HUES64 (cell line): ENCODE measurements around the gene TSBP1.

Source experiments
- H3K27ac ChIP-seq: 2 replicates; pipeline ENCODE4 v1.7.0; 2013; ENCODE audit warnings: low read depth, low read length, inconsistent platforms
- H3K27me3 ChIP-seq: 2 replicates; pipeline ENCODE4 v1.6.1; 2013; ENCODE audit warnings: mild to moderate bottlenecking, low read length; ENCODE audit not compliant: insufficient read depth
- H3K36me3 ChIP-seq: 2 replicates; pipeline ENCODE4 v1.6.1; 2013; ENCODE audit warnings: mild to moderate bottlenecking, low read length; ENCODE audit not compliant: insufficient read depth
- H3K4me1 ChIP-seq: 2 replicates; pipeline ENCODE4 v1.6.1; 2013; ENCODE audit warnings: mild to moderate bottlenecking, low read length, moderate library complexity; ENCODE audit not compliant: insufficient read depth
- H3K4me3 ChIP-seq: 2 replicates; pipeline ENCODE4 v1.5.1; 2013; ENCODE audit warnings: mild to moderate bottlenecking, low read length, moderate library complexity
- H3K9ac ChIP-seq: 2 replicates; pipeline ENCODE4 v1.6.1; 2013; ENCODE audit warnings: mild to moderate bottlenecking, low read depth, low read length
- H3K9me3 ChIP-seq: 2 replicates; pipeline ENCODE4 v1.6.1; 2013; ENCODE audit warnings: low read depth, low read length; ENCODE audit not compliant: insufficient read depth
- WGBS: fragments of 150-250, 120-280 bp; methylation state at CpG from one replicate; pipeline ENCODE4 v1.1.7; 2013; ENCODE audit warnings: missing lambda C conversion rate; 5-methylcytosine and 5-hydroxymethylcytosine counted together

TSBP1 gene

DNA sequence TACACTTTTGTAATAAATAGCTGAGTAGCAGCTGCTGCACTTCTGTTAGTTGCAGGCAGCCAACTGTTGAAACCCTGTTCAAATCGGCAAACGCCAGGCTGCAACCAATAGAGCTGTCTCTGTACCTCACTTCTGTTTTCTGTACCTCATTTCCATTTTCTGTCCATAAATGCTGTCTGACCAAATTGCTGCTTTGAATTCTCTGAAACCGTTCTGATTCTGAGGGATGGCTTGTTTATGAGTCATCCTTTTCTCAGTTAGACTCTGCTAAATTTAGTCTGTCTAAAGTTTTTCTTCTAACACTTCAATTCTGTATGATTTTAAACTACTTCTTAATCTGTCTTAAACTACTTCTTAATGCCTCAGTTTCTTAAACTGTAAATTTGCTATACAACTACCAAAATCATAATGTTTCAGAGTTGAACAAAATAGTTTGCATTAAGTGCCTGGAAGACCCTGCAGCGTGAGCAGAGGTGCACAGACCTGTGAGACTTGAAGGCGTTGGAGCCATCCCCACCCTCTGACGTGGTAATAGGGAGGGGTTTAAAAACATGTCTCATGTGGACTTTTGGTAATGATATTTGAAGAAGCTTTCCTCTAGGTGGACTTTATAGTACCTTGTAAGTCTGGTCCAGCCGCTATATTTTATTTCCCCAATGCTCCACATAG, 25.7 kb upstream of the TSBP1 start:
- Histone ChIP-seq H3K9me3 (no peaks in the 10 kb centered on the region), H3K36me3 (no peaks in the 10 kb centered on the region), H3K4me3 (no peak overlapping the region), H3K27me3 (no peaks in the 10 kb centered on the region), H3K27ac (no peak overlapping the region), H3K9ac (no peak overlapping the region), H3K4me1 (no peaks in the 10 kb centered on the region)
- 80% methylated on average over 6 of the region's 7 CpGs for WGBS

DNA sequence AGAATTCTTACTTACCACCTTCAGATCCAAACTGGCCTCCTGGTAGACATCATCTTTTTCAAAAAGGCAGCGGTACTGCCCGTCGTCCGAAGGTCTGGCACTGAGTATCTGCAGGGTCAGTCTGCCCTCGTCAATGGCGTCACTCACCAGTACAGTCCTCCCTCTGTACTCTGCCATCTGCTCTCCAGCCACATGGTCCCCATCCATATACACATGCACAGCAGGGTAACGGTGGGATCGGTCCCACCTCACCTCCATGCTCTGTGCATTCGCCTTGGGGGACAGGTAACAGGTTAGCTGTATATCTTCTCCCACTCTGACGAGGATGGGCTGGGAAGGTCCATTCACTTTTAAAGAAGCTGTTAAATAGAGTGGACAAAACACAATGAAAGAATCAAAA, 24.3 kb upstream of the TSBP1 start:
- 92% methylated on average over 10 of the region's 10 CpGs for WGBS
- H3K27ac ChIP-seq, result no peak overlapping the region
- no peaks in the 10 kb centered on the region for H3K27me3 ChIP-seq
- H3K9me3 ChIP-seq, result no peaks in the 10 kb centered on the region
- no peak overlapping the region for H3K4me3 ChIP-seq
- no peaks in the 10 kb centered on the region for H3K4me1 ChIP-seq
- H3K9ac ChIP-seq, result no peak overlapping the region
- no peaks in the 10 kb centered on the region for H3K36me3 ChIP-seq

DNA sequence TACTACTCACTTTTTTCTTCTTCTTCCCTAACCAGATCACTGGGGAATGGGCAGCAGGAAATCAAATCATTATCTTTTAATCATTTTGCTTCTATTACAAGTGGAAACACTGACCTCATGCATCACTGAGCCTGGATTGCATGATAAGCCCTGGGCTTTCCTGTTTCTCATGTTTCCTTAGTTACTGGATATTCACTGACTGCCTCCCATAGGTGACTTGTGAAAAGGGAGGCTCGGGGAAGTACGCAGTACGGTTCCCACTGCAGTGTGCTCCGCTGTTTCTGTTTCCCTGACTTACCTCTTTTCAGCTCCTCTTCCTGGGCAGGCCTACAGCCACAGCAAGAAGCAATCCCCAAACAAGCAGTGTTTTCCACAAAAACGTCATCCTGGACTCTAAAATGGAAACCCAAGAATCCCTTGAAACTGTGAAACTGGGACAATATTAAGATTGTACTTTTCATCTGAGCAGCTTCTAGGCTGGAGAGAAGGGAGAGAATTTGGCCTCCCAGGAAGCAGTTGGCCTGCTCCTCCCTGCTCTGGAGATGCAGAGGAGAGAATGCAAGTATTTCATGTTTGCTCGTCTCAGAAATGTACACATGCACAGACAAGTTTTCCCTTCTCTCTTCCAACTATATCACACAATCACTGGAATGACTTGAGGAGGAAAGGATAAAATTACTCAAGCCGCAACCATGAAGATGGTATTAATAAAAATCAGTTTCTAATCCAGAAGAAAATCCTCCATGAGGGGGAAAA, 22.1 kb upstream of the TSBP1 start:
- Histone ChIP-seq H3K9me3 (no peaks in the 10 kb centered on the region), H3K4me1 (no peaks in the 10 kb centered on the region), H3K27ac (no peak overlapping the region), H3K4me3 (no peak overlapping the region), H3K27me3 (no peaks in the 10 kb centered on the region), H3K36me3 (no peaks in the 10 kb centered on the region), H3K9ac (no peak overlapping the region)
- 84% methylated on average over 5 of the region's 7 CpGs for WGBS

DNA sequence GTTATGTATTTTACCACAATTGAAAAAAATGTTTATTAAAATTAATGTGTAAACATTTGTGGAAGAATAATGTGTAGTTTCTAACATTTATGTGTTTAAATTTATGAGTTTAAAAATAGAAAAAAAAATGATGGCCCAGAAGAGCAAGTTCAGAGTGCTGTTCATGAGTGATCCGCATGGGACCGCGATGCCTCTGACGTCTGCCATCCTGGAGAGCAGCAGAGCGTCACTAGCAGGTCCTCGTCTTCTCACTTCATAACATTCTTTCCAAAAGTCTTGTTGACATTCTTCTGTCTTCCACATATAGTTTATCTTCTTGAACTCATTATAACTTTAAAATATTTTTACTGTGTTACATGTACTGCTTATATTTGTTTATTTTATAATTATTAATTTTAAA, 19.8 kb upstream of the TSBP1 start:
- 94% methylated on average over 6 of the region's 6 CpGs for WGBS
- H3K27ac ChIP-seq, result no peak overlapping the region
- H3K36me3 ChIP-seq, result no peaks in the 10 kb centered on the region
- H3K27me3 ChIP-seq, result no peaks in the 10 kb centered on the region
- H3K9me3 ChIP-seq, result no peaks in the 10 kb centered on the region
- H3K9ac ChIP-seq, result no peak overlapping the region
- H3K4me1 ChIP-seq, result no peaks in the 10 kb centered on the region
- no peak overlapping the region for H3K4me3 ChIP-seq

DNA sequence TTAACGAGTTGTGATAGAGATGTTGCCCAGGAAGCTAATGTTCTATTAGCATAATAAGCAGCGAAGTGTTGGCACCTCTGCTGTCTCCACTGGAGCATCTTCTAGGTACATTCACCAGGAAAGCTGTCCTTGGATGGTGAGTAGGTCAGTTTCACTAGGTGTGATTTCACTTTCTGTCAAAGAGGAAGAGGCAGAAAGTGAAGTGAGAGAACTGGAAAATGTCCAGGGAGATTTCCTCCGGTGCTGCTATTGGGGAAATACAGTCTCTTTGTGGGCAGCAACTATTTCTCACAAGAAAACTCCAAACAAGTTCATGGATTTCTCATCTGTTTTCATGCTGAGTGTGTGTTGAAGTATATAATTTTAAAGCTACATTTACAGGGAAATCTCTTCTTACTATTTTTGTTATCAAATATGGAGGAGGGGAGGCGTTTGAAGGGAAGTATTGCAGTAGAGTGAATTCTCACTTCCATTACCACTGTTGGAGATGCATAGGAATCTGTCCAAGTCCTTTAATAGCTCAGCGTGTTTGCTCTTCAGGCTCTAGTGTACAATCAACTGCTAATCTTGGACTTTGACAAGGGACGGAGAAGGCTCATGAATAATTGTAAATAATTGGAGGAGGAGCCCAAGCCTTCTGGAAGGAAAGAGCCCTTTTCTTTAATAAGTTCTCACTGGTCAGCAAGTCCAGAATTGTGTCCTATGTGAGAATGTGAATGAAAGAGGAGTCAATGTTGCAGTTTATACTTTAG, 16.1 kb upstream of the TSBP1 start:
- no peaks in the 10 kb centered on the region for H3K36me3 ChIP-seq
- no peaks in the 10 kb centered on the region for H3K27me3 ChIP-seq
- H3K4me1 ChIP-seq, result no peaks in the 10 kb centered on the region
- no peak overlapping the region for H3K4me3 ChIP-seq
- no peak overlapping the region for H3K27ac ChIP-seq
- 83% methylated on average over 5 of the region's 6 CpGs for WGBS
- no peaks in the 10 kb centered on the region for H3K9me3 ChIP-seq
- H3K9ac ChIP-seq, result no peak overlapping the region

DNA sequence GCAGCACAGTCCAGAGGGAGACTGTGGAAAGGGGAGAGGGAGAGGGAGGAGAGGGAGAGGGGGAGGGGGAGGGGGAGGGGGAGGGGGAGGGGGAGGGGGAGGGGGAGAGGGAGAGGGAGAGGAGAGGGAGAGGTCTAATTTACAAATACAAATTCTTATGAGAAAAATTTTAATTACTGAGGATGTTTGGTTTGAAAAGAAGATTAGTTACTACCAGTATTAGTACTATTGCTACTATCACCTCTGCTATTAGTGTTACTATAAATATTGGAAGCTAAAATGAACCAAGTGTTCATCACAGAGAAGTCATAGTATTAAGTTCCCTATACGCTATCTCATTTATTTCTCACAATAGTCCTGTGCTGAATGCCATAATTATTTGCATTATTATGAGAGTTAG, 14.3 kb upstream of the TSBP1 start:
- WGBS, result no CpG with 5 or more reads among the region's 1 CpG
- Histone ChIP-seq H3K9me3 (no peaks in the 10 kb centered on the region), H3K4me1 (no peaks in the 10 kb centered on the region), H3K9ac (no peak overlapping the region), H3K27ac (no peak overlapping the region), H3K36me3 (no peaks in the 10 kb centered on the region), H3K4me3 (no peak overlapping the region), H3K27me3 (no peaks in the 10 kb centered on the region)

DNA sequence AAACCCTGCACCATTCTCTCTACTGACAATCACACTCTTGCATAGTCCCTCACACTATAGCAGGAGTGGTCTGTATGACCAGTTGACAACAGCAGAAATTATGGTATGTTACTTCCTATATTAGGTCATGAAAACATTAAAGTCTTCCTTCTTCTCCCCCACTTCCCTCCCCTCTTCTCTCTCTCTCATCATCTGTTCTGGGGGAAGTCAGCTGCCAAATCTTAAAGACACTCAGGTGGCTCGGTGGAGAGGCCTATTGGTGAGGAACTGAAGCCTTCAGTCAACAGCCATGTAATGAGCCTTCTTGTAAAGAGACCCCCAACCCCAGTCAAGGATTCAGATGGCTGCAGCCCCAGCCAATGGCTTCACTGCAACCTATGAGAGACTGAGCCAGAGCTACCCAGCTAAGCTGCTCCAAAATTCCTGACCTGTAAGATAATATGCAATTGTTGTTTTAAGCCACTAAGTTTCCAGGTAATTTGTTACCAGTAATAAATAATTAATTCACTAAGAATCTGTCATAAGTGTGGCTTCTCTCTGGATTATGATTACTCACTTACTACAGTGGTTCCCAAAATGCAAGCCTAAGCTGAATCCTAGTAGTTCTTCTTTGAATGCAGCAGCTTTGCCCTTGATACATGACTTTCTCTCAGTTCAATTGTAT, 11.2 kb upstream of the TSBP1 start:
- Histone ChIP-seq H3K27ac (no peak overlapping the region), H3K9ac (no peak overlapping the region), H3K36me3 (no peaks in the 10 kb centered on the region), H3K4me3 (no peak overlapping the region), H3K27me3 (no peaks in the 10 kb centered on the region), H3K4me1 (no peaks in the 10 kb centered on the region), H3K9me3 (no peaks in the 10 kb centered on the region)
- 33% methylated on average over 1 of the region's 1 CpG for WGBS

DNA sequence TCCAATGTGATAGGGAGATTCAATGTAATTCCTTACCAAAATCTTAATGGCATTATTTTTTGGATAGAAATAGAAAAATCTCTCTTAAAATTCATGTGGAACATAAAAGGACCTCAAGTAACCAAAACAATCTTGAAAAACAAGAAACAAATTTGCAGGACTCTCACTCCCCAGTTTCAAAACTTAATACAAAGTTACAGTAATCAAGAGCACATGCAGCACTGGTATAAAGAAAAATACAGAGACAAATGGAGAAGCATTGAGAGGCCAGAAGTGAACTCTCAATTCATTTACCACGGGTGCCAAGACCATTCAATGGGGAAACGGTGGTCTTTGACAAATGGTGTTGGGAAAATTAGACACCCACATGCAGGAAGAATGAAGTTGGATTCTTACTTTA, 7.8 kb upstream of the TSBP1 start:
- Histone ChIP-seq H3K9ac (no peak overlapping the region), H3K4me1 (no peaks in the 10 kb centered on the region), H3K4me3 (no peak overlapping the region), H3K9me3 (no peaks in the 10 kb centered on the region), H3K27ac (no peak overlapping the region), H3K27me3 (no peaks in the 10 kb centered on the region), H3K36me3 (no peaks in the 10 kb centered on the region)
- 78% methylated on average over 2 of the region's 2 CpGs for WGBS

DNA sequence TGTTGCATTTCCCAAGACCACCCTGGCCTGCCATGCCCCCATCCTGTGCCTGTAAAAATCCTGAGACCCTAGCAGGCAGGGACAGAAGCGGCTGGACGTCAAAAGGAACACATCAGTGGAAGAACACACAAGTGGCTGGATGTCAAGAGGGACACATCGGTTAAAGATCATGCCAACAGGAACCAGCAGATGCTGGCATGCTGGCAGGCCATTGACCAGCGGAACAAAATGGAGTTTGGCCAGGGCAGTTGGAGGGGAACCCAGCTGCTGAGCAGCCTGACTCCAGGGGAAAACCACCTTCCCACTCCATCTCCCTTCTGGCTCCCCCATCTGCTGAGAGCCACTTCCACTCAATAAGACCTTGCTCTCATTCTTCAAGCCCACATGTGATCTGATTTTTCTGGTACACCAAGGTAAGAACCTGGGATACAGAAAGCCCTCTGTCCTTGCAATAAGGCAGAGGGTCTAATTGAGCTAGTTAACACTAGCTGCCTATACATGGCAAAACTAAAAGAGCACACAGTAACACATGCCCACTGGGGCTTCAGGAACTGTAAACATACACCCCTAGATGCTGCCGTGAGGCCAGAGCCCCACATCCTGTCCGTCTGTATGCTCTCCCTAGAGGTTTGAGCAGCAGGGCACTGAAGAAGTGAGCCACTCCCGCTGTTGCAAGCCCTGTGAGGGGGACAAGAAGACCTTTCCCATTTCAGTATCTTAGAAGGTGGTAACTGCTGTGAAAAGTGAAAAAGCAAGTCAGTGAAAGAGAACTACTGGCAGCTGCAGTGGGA, 4.2 kb upstream of the TSBP1 start:
- WGBS, result 92% methylated on average over 7 of the region's 7 CpGs
- Histone ChIP-seq H3K4me1 (no peaks in the 10 kb centered on the region), H3K4me3 (no peak overlapping the region), H3K36me3 (no peaks in the 10 kb centered on the region), H3K9ac (no peak overlapping the region), H3K27me3 (no peaks in the 10 kb centered on the region), H3K9me3 (no peaks in the 10 kb centered on the region), H3K27ac (no peak overlapping the region)

DNA sequence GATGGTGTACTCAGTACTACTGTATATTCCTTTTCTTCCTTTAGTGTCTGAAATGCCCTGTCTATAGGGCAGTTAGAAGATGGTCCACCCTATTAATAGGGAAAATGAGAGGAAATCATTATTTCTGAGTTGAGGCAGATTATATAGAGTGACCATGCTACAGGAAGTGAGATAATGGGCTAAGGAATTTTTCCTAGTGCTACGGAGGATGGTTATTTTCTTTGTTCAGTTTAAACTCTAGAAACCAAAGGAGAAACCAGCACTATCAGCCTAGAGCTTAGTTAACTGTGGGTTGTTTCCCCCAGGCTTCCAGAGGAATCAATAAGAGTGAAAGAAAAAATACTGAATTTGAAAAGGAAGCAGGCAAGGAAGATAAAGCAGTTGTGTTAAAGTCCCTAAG, 474 bp downstream of the TSBP1 start:
- Histone ChIP-seq H3K9ac (no peak overlapping the region), H3K27ac (no peak overlapping the region), H3K4me1 (no peaks in the 10 kb centered on the region), H3K27me3 (no peaks in the 10 kb centered on the region), H3K36me3 (no peaks in the 10 kb centered on the region), H3K4me3 (no peak overlapping the region), H3K9me3 (no peaks in the 10 kb centered on the region)
- 71% methylated on average over 1 of the region's 1 CpG for WGBS
